Panc1 (cell line): ENCODE data around the gene TPRG1L. TPM values are rescaled to one million over a fixed set of nuclear protein-coding genes. Genes with fewer than 3 reads are reported as not detected.

Source experiments
- ATAC-seq: fragments of 200-7000 bp; cut with Tn5 transposase; 2 replicates; pipeline ENCODE4 v1.9.1; 2020; ENCODE audit warnings: mild to moderate bottlenecking, moderate library complexity
- BruUV-seq: library from RNA; stranded (reverse); fragments of 400-500 nt; replicated peaks from 2 replicates; lab custom pipeline; 2021; lab: Mats Ljungman, UMichigan
- CTCF ChIA-PET: fragments of 300-600 bp; sonication (Branson Sonifier 250); formaldehyde crosslinking; loops from one replicate; lab custom pipeline; 2022; ENCODE audit warnings: antibody characterized with exemption; lab: Charles Lee
- POLR2A ChIA-PET: fragments of 300-600 bp; sonication (Branson Sonifier 250); formaldehyde crosslinking; loops from one replicate; lab custom pipeline; 2022; ENCODE audit warnings: antibody characterized with exemption; lab: Charles Lee
- DNase-seq: peaks from one replicate; pipeline ENCODE4 v3.0.0-alpha.2; 2010; ENCODE audit warnings: low read depth, low spot score
- H3K27ac ChIP-seq: 2 replicates; pipeline ENCODE4 v1.5.1; 2011; ENCODE audit warnings: mild to moderate bottlenecking, low read length, inconsistent platforms
- H3K27me3 ChIP-seq: fragments of 200-500 bp; sonication (Bioruptor generic); 2 replicates; pipeline ENCODE4 v1.6.0; 2014; ENCODE audit warnings: low read length, inconsistent platforms; ENCODE audit not compliant: control insufficient read depth, insufficient read depth
- H3K36me3 ChIP-seq: fragments of 200-500 bp; sonication (Bioruptor generic); 2 replicates; pipeline ENCODE4 v1.5.1; 2014; ENCODE audit warnings: inconsistent platforms, mild to moderate bottlenecking, low read length, moderate library complexity; ENCODE audit not compliant: control insufficient read depth, insufficient read depth
- H3K4me1 ChIP-seq: 2 replicates; pipeline ENCODE4 v1.5.1; 2011; ENCODE audit warnings: inconsistent platforms, mild to moderate bottlenecking, low read length, moderate library complexity; ENCODE audit not compliant: control insufficient read depth, insufficient read depth
- H3K4me3 ChIP-seq, 2 experiments: 2 replicates each; pipeline ENCODE4 v1.5.1; 2011 to 2012; ENCODE audit warnings: low read depth in 2 of 2, low read length in 2 of 2, mild to moderate bottlenecking in 2 of 2, inconsistent platforms in 1 of 2, moderate library complexity in 1 of 2
- H3K9me3 ChIP-seq: fragments of 200-500 bp; sonication (Bioruptor generic); 2 replicates; pipeline ENCODE4 v1.5.1; 2014; ENCODE audit warnings: low read depth, mild to moderate bottlenecking, inconsistent platforms, low read length, moderate library complexity; ENCODE audit not compliant: control insufficient read depth, insufficient read depth
- POLR2AphosphoS5 ChIP-seq: IDR thresholded peaks from 2 replicates; pipeline ENCODE4 v1.6.1; 2012; ENCODE audit warnings: mild to moderate bottlenecking, low read depth, low read length, moderate library complexity
- SIN3A ChIP-seq: IDR thresholded peaks from 2 replicates; pipeline ENCODE4 v1.6.1; 2012; ENCODE audit warnings: low read depth, mild to moderate bottlenecking, low read length, moderate library complexity, borderline replicate concordance; ENCODE audit not compliant: insufficient read depth
- TCF7L2 ChIP-seq: IDR thresholded peaks from 2 replicates; pipeline ENCODE4 v1.6.1; 2011; ENCODE audit warnings: mild to moderate bottlenecking, low read depth, low read length, inconsistent platforms
- in situ Hi-C: cut with HindIII; loops from 2 replicates; pipeline ENCODE4 v1.10.0; 2016; ENCODE audit warnings: low sequenced_read_pairs, low pct_unique_long_range_greater_than_20kb
- intact Hi-C: fragments of 100-400 bp; cut with micrococcal nuclease; formaldehyde crosslinking; loops from one replicate; pipeline ENCODE4 v1.10.0; 2022; ENCODE audit not compliant: unreplicated experiment
- total RNA-seq: library from RNA; stranded (reverse); gene quantifications from one replicate; pipeline ENCODE4 v1.2.1, GENCODE V29; 2021; ENCODE audit not compliant: unreplicated experiment
- TF ChIP-seq, protein P1 (sequence below), 2 experiments: IDR thresholded peaks; 2 replicates each; pipeline ENCODE4 v1.6.1; 2011 to 2012; ENCODE audit warnings: low read depth in 2 of 2, control low read depth in 1 of 2, low read length in 1 of 2, mild to moderate bottlenecking in 1 of 2, moderate library complexity in 1 of 2; ENCODE audit not compliant: insufficient read depth in 1 of 2
- TF ChIP-seq, protein P2 (sequence below): fragments of 450-650 bp; IDR thresholded peaks from 2 replicates; pipeline ENCODE4 v1.5.1; 2017; ENCODE audit warnings: mild to moderate bottlenecking

TPRG1L gene
- total RNA-seq, 1 experiment from 2014 or later: 57.5 TPM

DNA sequence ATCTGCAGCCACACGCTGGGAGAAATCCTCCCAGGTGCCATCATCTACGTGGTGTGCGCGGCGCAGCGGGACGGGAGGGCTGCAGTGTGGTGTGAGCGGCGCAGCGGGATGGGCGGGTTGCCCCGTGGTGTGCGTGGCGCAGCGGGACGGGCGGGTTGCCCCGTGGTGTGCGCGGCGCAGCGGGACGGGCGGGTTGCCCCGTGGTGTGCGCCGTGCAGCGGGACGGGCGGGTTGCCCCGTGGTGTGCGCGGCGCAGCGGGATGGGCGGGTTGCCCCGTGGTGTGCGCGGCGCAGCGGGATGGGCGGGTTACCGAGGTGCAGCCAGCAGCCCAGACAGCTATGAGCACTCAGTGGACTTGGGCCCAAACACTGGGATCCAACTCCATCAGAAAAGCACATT, 20.4 kb downstream of the TPRG1L start:
- H3K4me3 ChIP-seq: no peak overlapping the region
- H3K36me3 ChIP-seq: peaks cover 3% of the 10 kb centered on the region
- no peaks in the 10 kb centered on the region for H3K27me3 ChIP-seq
- TF ChIP-seq TCF7L2: no peak
- TF ChIP-seq, protein P1, sequence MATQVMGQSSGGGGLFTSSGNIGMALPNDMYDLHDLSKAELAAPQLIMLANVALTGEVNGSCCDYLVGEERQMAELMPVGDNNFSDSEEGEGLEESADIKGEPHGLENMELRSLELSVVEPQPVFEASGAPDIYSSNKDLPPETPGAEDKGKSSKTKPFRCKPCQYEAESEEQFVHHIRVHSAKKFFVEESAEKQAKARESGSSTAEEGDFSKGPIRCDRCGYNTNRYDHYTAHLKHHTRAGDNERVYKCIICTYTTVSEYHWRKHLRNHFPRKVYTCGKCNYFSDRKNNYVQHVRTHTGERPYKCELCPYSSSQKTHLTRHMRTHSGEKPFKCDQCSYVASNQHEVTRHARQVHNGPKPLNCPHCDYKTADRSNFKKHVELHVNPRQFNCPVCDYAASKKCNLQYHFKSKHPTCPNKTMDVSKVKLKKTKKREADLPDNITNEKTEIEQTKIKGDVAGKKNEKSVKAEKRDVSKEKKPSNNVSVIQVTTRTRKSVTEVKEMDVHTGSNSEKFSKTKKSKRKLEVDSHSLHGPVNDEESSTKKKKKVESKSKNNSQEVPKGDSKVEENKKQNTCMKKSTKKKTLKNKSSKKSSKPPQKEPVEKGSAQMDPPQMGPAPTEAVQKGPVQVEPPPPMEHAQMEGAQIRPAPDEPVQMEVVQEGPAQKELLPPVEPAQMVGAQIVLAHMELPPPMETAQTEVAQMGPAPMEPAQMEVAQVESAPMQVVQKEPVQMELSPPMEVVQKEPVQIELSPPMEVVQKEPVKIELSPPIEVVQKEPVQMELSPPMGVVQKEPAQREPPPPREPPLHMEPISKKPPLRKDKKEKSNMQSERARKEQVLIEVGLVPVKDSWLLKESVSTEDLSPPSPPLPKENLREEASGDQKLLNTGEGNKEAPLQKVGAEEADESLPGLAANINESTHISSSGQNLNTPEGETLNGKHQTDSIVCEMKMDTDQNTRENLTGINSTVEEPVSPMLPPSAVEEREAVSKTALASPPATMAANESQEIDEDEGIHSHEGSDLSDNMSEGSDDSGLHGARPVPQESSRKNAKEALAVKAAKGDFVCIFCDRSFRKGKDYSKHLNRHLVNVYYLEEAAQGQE (IDR thresholded peaks at IDR 0.05; ENCODE audit: insufficient read depth in 1 of 2, low read depth in 2 of 2, low read length in 1 of 2): no peak
- TF ChIP-seq, protein P2, sequence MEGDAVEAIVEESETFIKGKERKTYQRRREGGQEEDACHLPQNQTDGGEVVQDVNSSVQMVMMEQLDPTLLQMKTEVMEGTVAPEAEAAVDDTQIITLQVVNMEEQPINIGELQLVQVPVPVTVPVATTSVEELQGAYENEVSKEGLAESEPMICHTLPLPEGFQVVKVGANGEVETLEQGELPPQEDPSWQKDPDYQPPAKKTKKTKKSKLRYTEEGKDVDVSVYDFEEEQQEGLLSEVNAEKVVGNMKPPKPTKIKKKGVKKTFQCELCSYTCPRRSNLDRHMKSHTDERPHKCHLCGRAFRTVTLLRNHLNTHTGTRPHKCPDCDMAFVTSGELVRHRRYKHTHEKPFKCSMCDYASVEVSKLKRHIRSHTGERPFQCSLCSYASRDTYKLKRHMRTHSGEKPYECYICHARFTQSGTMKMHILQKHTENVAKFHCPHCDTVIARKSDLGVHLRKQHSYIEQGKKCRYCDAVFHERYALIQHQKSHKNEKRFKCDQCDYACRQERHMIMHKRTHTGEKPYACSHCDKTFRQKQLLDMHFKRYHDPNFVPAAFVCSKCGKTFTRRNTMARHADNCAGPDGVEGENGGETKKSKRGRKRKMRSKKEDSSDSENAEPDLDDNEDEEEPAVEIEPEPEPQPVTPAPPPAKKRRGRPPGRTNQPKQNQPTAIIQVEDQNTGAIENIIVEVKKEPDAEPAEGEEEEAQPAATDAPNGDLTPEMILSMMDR: no peak
- intact Hi-C loops: no loop called here
- peaks cover 7% of the 10 kb centered on the region; the same call in 1 of the 2 replicates for H3K4me1 ChIP-seq
- H3K9me3 ChIP-seq: no peaks in the 10 kb centered on the region
- ChIA-PET POLR2A (no interaction called here), CTCF (no interaction called here)
- DNase-seq (no peak), ATAC-seq (no peak)
- H3K27ac ChIP-seq: no peak overlapping the region
- in situ Hi-C loops: no loop called here
- no TSS peak for BruUV-seq

DNA sequence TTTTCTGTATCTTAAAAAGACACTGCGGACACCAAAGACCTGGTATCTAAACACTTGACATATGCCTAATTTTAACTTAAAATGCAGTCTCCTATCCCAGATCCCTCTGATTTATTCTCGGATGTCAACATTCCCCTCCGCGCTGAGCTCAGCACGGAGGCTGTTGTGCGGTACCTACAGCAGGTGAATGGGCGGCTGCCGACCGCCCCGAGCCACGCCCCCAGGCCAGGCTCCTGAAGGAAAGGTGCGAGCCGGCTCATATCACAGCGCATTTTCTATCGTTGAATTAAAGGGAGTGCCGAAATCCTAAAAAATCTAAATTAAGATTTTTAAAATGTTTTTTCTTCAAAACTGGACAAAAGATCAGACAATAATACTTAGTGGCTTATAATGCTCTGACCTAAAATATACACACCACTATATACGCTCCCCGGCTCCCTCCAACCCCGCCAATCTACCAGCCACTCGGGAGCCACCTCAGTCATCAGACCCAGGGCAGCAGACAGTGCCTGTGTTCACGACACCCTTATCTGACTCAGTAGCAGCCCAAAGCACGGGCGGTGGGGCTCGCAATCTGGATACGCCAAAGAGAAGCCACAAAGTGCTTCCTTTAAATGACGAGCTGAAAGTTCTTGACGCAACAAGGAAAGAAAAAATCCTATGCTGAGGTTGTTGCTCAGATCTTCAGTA, 21.0 kb downstream of the TPRG1L start:
- peaks cover 7% of the 10 kb centered on the region; the same call in 1 of the 2 replicates for H3K4me1 ChIP-seq
- BruUV-seq: no TSS peak
- no peaks in the 10 kb centered on the region for H3K9me3 ChIP-seq
- ChIA-PET POLR2A (no interaction called here), CTCF (no interaction called here)
- ATAC-seq (no peak), DNase-seq (no peak)
- TF ChIP-seq POLR2AphosphoS5: no peak
- TF ChIP-seq, protein P1 (IDR thresholded peaks at IDR 0.05; ENCODE audit: insufficient read depth in 1 of 2, low read depth in 2 of 2, low read length in 1 of 2): no peak
- TF ChIP-seq TCF7L2: no peak
- TF ChIP-seq, protein P2: no peak
- no peak for TF ChIP-seq SIN3A
- no peaks in the 10 kb centered on the region for H3K27me3 ChIP-seq
- peaks cover 3% of the 10 kb centered on the region for H3K36me3 ChIP-seq
- no peak overlapping the region for H3K27ac ChIP-seq
- no peak overlapping the region for H3K4me3 ChIP-seq
- intact Hi-C loops (no loop called here), in situ Hi-C loops (no loop called here)
